SK-N-SH treated with all-trans-retinoic acid at 6 μM for 48 hours (cell line): ENCODE data around the gene GNL2.

Experiments
- TCF4 ChIP-seq: fragments of 250-450 bp; sonication (Bioruptor Pico); IDR thresholded peaks from 2 replicates; pipeline ENCODE4 v1.8.0; 2021; ENCODE audit warnings: mild to moderate bottlenecking, moderate library complexity, borderline replicate concordance
- ZFP3 ChIP-seq: fragments of 250-450 bp; sonication (Bioruptor Pico); IDR thresholded peaks from 2 replicates; pipeline ENCODE4 v1.5.0; 2020; ENCODE audit warnings: mild to moderate bottlenecking, moderate library complexity
- ZNF8 ChIP-seq: fragments of 450-650 bp; formaldehyde crosslinking; IDR thresholded peaks from 2 replicates; pipeline ENCODE4 v1.5.0; 2020; ENCODE audit warnings: mild to moderate bottlenecking, moderate library complexity
- TF ChIP-seq, protein P1 (sequence below): fragments of 250-450 bp; sonication (Bioruptor Pico); IDR thresholded peaks from 2 replicates; pipeline ENCODE4 v1.5.1; 2021; ENCODE audit warnings: mild to moderate bottlenecking, moderate library complexity
- TF ChIP-seq, protein P2 (sequence below): fragments of 250-450 bp; sonication (Bioruptor Pico); IDR thresholded peaks from 2 replicates; pipeline ENCODE4 v1.8.0; 2020; ENCODE audit warnings: mild to moderate bottlenecking, moderate library complexity, borderline replicate concordance

DNA sequence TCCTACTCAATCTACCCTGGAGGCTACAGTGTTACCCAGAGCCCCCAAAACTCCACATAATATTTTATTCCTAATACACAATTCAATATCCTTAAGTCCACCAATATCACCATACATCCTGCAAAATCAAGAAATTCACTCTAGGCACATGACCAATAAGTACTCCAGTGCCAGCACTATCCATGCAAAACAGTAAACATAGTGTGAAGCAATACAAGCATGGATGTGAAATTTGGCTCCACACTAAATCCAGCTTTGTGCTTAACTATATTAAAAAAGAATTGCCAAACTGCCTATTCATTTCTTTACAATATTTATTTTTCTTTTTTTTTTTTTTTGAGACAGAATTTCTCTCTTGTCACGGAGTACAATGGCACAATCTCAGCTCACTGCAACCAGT lies 78.2 kb downstream of the GNL2 start:
- TF ChIP-seq ZFP3 (CRISPR knock-in tag), result no peak
- no peak for TF ChIP-seq ZNF8
- no peak for TF ChIP-seq TCF4 (CRISPR knock-in tag)
- TF ChIP-seq, protein P1, sequence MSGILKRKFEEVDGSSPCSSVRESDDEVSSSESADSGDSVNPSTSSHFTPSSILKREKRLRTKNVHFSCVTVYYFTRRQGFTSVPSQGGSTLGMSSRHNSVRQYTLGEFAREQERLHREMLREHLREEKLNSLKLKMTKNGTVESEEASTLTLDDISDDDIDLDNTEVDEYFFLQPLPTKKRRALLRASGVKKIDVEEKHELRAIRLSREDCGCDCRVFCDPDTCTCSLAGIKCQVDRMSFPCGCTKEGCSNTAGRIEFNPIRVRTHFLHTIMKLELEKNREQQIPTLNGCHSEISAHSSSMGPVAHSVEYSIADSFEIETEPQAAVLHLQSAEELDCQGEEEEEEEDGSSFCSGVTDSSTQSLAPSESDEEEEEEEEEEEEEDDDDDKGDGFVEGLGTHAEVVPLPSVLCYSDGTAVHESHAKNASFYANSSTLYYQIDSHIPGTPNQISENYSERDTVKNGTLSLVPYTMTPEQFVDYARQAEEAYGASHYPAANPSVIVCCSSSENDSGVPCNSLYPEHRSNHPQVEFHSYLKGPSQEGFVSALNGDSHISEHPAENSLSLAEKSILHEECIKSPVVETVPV, result no peak
- TF ChIP-seq, protein P2, sequence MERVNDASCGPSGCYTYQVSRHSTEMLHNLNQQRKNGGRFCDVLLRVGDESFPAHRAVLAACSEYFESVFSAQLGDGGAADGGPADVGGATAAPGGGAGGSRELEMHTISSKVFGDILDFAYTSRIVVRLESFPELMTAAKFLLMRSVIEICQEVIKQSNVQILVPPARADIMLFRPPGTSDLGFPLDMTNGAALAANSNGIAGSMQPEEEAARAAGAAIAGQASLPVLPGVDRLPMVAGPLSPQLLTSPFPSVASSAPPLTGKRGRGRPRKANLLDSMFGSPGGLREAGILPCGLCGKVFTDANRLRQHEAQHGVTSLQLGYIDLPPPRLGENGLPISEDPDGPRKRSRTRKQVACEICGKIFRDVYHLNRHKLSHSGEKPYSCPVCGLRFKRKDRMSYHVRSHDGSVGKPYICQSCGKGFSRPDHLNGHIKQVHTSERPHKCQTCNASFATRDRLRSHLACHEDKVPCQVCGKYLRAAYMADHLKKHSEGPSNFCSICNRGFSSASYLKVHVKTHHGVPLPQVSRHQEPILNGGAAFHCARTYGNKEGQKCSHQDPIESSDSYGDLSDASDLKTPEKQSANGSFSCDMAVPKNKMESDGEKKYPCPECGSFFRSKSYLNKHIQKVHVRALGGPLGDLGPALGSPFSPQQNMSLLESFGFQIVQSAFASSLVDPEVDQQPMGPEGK, result no peak
